OCI-LY1 (cell line): ENCODE measurements around the gene SMYD3.

Experiments used
- EZH2 ChIP-seq: fragments of 200-600 bp; sonication (generic), shearing (Covaris generic); IDR thresholded peaks from 2 replicates; pipeline ENCODE4 v1.8.0; 2017; ENCODE audit warnings: borderline replicate concordance, mixed run types, mild to moderate bottlenecking, antibody characterized with exemption, low read length, moderate library complexity, mixed read lengths
- TF ChIP-seq, protein P1 (sequence below): fragments of 200-600 bp; sonication (generic), shearing (Covaris generic); IDR thresholded peaks from 2 replicates; pipeline ENCODE4 v1.5.1; 2017; ENCODE audit warnings: mild to moderate bottlenecking, antibody characterized with exemption, low read length, moderate library complexity, mixed read lengths

DNA sequence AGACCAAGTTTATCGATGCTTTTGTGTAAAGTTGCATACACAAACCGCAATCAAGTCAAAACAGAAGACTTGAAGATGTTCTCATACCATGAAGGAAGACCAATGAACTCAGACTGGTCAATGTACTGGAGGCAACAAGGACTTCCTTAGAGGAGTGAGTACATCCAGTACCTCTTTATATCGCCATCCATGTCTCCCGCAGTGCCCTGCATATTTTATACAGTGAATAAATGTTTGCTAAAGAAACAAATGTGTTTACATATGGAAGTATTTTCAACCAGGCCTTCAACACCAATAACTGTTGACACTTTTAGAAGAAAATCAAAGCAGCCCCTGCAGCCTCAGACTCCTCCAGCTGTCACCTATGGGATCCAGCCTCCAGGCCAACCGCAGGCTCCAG lies 125.6 kb downstream of the SMYD3 start:
- TF ChIP-seq EZH2, result no peak
- TF ChIP-seq, protein P1, sequence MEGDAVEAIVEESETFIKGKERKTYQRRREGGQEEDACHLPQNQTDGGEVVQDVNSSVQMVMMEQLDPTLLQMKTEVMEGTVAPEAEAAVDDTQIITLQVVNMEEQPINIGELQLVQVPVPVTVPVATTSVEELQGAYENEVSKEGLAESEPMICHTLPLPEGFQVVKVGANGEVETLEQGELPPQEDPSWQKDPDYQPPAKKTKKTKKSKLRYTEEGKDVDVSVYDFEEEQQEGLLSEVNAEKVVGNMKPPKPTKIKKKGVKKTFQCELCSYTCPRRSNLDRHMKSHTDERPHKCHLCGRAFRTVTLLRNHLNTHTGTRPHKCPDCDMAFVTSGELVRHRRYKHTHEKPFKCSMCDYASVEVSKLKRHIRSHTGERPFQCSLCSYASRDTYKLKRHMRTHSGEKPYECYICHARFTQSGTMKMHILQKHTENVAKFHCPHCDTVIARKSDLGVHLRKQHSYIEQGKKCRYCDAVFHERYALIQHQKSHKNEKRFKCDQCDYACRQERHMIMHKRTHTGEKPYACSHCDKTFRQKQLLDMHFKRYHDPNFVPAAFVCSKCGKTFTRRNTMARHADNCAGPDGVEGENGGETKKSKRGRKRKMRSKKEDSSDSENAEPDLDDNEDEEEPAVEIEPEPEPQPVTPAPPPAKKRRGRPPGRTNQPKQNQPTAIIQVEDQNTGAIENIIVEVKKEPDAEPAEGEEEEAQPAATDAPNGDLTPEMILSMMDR, result no peak
